Right atrium auricular region (tissue), 2 donors: Measurements from ENCODE around the gene KRTAP10-1. TPM values are rescaled to one million over a fixed set of nuclear protein-coding genes. Genes with fewer than 3 reads are reported as not detected.

ENCODE experiments used
- DNase-seq: peaks from one replicate; pipeline ENCODE4 v3.0.0-alpha.2; 2019; ENCODE audit warnings: low spot score
- H3K27ac ChIP-seq, 2 donors: fragments of 200-600 bp; sonication (generic); 1 replicate in 1 of 2; 2 replicates in 1 of 2; pipeline ENCODE4 v1.5.1; 2016 to 2019
- H3K27me3 ChIP-seq, 2 donors: fragments of 200-600 bp; sonication (generic); one replicate each; pipeline versions ENCODE4 v1.5.1 to v1.6.0; 2017 to 2019
- H3K36me3 ChIP-seq: fragments of 200-600 bp; sonication (generic); one replicate; pipeline ENCODE4 v1.5.1; 2016
- H3K4me1 ChIP-seq, 2 donors: fragments of 200-600 bp; sonication (generic); one replicate each; pipeline versions ENCODE4 v1.5.1 to v1.6.0; 2017 to 2019
- H3K4me3 ChIP-seq, 2 donors: fragments of 200-600 bp; sonication (generic); 1 replicate in 1 of 2; 2 replicates in 1 of 2; pipeline ENCODE4 v1.5.1; 2017 to 2019; ENCODE audit warnings: mild to moderate bottlenecking in 1 of 2, moderate library complexity in 1 of 2
- H3K9me3 ChIP-seq, 2 donors: fragments of 200-600 bp; sonication (generic); one replicate each; pipeline ENCODE4 v1.5.1; 2019
- total RNA-seq, 2 donors: library from RNA; depleted of rRNA; stranded (reverse); fragments of >200 nt; gene quantifications; one replicate each; pipeline ENCODE4 v1.1.0, GENCODE V29; 2016
- TF ChIP-seq, protein P1 (sequence below), 2 donors: fragments of 200-600 bp; sonication (generic); IDR thresholded peaks; one replicate each; pipeline ENCODE4 v1.5.1; 2019; ENCODE audit warnings: antibody characterized with exemption in 2 of 2

The KRTAP10-1 gene
- total RNA-seq, 2 donors from 2014 or later = not detected

DNA sequence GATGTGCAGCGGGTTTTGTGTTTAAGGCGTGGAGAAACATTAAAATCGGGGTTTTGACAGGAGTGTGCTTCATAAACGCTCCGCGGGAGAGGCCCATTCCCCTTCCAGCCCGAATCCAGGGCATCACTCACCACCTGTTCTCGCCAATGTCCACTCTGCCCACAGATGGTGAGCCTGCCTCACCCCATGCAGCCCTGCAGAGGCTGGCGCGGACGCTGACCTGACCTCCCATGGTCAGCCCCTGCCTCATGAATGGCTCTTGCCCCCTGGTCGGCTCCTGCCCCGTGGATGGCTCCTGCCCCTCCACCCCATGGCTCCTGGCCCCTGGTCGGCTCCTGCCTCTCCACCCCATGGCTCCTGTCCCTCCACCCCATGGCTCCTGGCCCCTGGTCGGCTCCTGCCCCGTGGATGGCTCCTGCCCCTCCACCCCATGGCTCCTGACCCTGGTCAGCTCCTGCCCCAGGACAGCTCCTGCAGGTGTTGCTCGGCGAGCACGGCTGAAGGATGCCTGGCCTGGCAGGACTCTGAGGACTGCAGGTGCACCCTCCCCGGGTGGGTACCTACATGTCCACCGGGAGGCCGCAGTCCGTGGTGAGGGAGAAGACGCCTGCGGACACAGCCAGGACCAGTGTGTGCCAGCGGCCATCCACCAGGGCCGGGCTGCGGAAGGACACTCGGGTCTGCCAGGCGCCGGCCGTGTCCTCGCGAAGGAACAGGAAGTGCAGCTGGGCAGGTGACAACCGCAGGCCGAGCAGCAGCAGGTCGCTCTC, 6.7 kb downstream of the KRTAP10-1 start:
- Histone ChIP-seq H3K9me3 (no peaks in the 10 kb centered on the region), H3K4me3 (no peak overlapping the region), H3K4me1 (no peaks in the 10 kb centered on the region), H3K27ac (no peak overlapping the region), H3K27me3 (no peaks in the 10 kb centered on the region), H3K36me3 (no peaks in the 10 kb centered on the region)
- DNase-seq = no peak
- TF ChIP-seq, protein P1, sequence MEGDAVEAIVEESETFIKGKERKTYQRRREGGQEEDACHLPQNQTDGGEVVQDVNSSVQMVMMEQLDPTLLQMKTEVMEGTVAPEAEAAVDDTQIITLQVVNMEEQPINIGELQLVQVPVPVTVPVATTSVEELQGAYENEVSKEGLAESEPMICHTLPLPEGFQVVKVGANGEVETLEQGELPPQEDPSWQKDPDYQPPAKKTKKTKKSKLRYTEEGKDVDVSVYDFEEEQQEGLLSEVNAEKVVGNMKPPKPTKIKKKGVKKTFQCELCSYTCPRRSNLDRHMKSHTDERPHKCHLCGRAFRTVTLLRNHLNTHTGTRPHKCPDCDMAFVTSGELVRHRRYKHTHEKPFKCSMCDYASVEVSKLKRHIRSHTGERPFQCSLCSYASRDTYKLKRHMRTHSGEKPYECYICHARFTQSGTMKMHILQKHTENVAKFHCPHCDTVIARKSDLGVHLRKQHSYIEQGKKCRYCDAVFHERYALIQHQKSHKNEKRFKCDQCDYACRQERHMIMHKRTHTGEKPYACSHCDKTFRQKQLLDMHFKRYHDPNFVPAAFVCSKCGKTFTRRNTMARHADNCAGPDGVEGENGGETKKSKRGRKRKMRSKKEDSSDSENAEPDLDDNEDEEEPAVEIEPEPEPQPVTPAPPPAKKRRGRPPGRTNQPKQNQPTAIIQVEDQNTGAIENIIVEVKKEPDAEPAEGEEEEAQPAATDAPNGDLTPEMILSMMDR (IDR thresholded peaks at IDR 0.05) = no peak

DNA sequence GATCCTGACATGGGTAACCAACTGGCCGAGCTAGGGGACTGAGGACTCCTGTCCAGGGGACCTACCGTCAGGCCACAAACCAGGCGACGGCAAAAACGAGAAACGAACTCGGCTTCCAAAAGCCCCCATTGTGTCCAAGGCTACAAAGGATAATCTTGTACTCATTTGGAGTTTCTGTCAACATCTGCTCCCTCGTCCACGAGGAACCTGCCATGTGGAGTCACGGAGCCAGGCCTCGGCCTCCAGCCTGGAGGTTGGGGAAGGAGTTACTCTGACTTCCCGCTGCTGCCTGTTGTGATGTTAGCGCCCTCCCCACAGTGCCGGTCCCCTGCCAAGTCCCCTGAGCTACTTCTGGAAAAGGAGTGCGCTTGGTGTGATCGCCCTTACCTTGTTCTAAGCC, 7.3 kb downstream of the KRTAP10-1 start:
- TF ChIP-seq, protein P1 (IDR thresholded peaks at IDR 0.05) = no peak
- no peak overlapping the region for H3K4me3 ChIP-seq
- no peaks in the 10 kb centered on the region for H3K27me3 ChIP-seq
- no peaks in the 10 kb centered on the region for H3K36me3 ChIP-seq
- H3K4me1 ChIP-seq = no peaks in the 10 kb centered on the region
- H3K27ac ChIP-seq = no peak overlapping the region
- DNase-seq = no peak
- no peaks in the 10 kb centered on the region for H3K9me3 ChIP-seq

DNA sequence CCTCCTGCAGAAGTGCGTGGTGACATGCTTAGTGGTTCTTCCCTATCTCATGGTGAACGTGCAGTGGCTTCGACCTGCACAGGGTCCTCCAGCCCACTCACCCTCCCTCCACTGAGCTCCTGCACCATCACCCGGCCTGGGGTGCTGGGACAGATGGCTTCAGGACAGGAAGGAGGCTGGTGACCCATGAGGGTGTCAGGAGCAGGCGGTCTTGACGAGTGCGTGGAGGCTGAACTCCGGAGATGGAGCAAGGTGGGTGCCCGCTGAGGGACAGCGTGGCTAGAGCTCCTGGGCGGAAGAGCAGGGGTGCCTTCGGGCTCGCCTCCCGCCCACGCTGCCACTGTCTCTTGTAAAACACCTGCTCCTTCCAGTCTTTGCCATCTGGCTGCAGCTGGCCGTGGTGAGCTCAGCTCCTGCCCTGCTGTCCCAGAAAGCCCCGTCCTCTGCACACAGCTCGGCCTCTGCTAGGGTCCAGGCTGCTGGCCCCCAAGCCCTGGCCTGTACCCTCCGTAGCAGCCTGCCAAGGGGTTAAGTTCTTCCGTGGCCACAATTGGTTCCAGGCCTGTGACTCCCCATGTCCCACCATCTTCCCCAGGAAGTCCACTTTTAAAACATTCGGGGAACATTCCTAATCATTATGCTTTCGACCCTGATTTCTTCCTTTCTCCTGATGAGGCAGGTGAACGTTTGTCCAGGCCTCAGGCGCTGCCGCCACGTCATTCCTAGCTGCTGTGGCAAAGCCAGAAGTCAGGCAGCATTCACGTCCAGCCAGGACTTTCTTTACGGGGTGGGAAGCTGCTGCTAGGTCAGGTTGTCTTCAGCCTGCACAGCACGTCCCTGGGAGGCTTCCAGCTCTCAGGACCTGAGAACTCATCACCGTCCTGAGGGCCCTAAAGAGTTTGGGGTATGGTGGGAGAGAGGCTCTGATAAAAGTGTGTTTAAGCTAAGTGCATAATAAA, 8.1 kb downstream of the KRTAP10-1 start:
- Histone ChIP-seq H3K4me3 (no peak overlapping the region), H3K4me1 (no peaks in the 10 kb centered on the region), H3K27me3 (no peaks in the 10 kb centered on the region), H3K36me3 (no peaks in the 10 kb centered on the region), H3K27ac (no peak overlapping the region), H3K9me3 (no peaks in the 10 kb centered on the region)
- DNase-seq = no peak
- TF ChIP-seq, protein P1 (IDR thresholded peaks at IDR 0.05) = no peak

DNA sequence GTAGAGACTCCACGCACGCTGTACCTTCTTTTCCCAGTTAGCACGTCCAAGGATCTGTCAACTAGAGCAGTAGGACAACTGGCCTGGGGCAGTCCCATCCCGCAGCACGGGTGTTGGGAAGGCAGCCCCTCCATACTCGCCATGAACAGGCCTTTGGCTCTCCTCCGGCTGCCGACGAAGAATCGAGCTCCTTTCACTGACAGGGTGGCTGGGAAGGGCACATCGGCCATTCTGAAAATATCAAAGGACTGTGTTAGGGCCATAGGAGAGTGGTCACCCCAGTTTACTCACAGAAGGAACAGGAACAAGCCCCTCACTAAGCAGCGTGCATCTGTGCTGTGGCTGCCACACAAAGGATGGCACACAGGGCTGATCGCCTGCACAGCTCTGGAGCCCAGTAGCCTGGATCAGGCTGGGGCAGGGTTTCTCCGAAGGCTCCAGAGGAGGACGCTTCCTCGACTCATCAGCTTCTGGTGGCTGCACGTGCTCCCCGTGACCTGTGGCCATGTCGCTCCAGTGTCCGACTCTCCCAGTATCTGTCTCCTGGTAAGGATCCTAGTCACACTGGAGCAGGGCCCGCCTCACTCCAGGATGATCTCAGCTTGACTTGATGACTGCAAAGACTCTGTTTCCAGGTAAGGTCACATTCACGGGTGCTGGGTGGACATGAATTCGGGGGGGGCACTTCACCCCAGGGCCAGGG, 8.9 kb downstream of the KRTAP10-1 start:
- Histone ChIP-seq H3K9me3 (no peaks in the 10 kb centered on the region), H3K27ac (no peak overlapping the region), H3K27me3 (no peaks in the 10 kb centered on the region), H3K4me3 (no peak overlapping the region), H3K4me1 (no peaks in the 10 kb centered on the region), H3K36me3 (no peaks in the 10 kb centered on the region)
- DNase-seq = no peak
- TF ChIP-seq, protein P1 (IDR thresholded peaks at IDR 0.05) = no peak

DNA sequence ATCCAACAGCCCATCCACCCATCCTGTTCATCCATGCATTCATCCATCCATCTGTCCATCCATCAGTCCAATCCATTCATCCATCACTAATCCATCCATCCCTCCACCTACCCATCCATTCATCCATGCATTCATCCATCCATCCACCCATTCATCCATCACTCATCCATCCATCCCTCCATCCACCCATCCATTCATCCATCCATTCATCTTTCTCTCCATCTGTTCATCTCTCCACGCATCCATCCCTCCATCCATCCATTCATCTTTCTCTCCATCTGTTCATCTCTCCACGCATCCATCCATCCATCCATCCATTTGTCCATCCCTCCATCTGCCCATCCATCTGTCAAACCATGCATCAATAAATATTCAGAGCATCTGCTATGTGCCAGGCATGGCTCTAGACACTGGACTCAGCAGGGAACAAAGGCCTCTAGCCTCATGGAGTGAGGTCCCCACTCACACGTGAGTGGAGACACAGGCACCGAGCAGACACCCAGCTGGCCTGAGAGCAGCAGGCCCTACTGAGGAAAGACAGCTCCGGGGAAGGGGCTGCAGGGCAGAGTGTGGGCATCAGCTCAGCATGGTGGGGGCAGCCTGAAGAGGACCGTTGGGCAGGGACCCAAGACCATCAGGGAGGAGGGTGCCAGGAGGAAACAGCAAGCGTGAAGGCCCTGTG, 9.6 kb downstream of the KRTAP10-1 start:
- DNase-seq = no peak
- TF ChIP-seq, protein P1 (IDR thresholded peaks at IDR 0.05) = no peak
- Histone ChIP-seq H3K4me3 (no peak overlapping the region), H3K4me1 (no peaks in the 10 kb centered on the region), H3K27ac (no peak overlapping the region), H3K9me3 (no peaks in the 10 kb centered on the region), H3K36me3 (no peaks in the 10 kb centered on the region), H3K27me3 (no peaks in the 10 kb centered on the region)
